Measurements from ENCODE around the gene CYP27B1.

Gene CYP27B1

DNA sequence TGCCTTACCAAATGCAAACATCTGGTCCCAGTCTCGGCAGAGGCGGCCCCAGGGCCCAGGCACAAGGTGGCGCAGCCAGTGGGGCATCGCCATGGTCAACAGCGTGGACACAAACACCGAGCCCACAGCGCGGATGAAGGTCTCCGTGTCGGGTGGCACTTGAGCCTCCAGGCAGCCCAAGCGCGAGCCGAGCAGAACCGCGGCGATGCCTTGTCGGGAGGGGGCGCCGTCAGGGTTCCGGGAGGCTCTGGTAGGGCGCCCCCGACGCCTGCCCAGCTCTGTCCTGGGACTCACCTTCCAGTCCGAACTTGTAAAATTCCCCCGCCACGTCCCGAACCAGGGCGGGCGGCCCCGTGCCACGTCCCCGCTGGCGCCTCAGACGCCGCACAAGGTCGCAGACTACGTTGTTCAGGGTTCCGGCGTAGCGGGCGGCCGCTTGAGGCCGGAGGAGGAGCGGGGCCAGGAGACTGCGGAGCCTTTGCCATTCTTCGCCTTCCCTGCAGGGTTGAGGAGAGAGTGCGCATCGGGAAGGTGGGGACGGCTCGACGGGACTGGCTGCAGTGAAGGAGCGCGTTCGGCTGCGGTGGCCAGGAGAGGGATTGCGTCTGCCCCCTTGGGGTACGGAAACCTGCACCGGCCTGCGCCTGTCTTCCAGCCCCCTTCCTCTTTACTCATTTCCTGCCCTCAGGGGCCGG, 1.7 kb downstream of the CYP27B1 start:
- DNase-seq: peak; percentile 32

- no peak for DNase-seq
These were observed 2.2 kb downstream of the CYP27B1 start for GRCh38 chr12:57764662-57765002.

DNA sequence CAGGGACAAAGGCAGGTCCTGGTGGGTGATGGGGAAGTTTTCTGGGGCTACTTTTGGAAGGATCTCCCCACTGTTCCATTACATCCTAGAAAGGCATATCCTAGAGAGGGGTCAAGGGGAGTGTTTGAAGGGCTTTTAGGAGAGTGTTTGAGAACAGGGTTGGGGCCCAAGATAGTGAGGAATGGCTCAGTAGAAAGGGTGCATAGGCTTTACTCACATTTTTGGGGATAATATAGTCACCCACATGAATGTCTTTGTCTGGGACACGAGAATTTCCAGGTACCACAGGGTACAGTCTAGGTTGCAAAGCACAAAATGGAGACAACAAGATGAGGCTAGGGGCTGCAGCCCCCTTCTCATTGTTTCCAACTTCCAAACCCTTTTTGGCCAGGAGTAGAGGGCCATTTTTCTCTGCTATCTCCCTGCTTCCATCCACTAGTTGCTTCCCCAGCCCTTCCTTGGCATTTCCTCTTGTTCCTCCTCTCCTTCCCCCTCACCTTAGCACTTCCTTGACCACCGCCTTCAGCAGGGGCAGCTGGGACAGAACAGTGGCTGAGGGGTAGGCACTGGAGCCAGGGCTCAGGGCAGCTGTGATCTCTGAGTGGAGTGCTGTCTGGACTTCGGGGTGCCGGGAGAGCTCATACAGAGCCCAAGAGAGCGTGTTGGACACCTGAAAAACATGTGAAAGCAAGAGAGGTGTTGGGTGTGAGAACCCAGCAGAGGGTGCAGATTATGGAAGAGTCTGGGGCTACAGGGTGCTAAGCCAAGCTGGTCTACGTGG, 2.8 kb downstream of the CYP27B1 start:
- no peak for DNase-seq

GRCh38 chr12:57762463-57762862, 4.4 kb downstream of the CYP27B1 start:
- DNase-seq: no peak

- DNase-seq: no peak
These were observed 5.4 kb downstream of the CYP27B1 start for GRCh38 chr12:57761391-57761998.

- no peak for DNase-seq
These were observed 6.4 kb downstream of the CYP27B1 start for GRCh38 chr12:57760347-57760982.

- DNase-seq: no peak
These were observed 7.4 kb downstream of the CYP27B1 start for GRCh38 chr12:57759360-57759980.

DNA sequence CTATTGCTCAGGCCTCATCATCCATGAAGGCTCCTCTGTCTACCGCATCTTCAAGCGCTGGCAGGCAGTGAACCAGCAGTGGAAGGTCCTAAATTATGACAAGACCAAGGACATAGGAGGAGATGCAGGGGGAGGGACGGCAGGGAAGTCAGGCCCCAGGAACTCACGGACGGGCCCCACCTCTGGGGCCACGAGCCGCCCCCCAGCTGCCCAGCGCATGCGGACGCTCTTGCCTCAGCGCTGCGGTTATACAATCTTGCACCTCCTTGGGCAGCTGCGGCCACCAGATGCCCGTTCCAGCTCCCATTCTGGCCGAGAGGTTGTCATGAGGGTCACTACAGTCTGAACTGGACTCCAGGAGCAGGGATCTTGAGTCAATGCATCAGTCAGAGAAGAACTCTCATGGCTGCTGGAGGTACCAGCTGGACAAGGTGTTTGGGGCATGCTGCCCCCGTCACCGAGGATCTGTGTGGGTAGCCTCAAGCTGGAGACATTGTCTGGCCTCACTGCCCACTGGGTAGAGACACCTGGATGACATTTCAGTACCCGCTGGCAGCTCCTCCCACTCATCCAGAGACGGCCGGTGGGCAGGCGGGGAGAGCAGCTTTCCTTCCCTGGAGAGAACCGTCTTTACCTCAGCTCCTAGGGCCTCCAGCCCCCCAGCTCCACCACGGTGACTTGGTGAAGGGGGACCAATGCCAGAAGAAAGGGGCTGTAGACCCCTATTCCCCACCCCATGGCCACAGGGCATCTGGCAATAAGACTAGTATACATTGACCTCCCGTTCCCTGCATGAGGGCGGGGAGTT, 8.1 kb downstream of the CYP27B1 start:
- DNase-seq: no peak

DNA sequence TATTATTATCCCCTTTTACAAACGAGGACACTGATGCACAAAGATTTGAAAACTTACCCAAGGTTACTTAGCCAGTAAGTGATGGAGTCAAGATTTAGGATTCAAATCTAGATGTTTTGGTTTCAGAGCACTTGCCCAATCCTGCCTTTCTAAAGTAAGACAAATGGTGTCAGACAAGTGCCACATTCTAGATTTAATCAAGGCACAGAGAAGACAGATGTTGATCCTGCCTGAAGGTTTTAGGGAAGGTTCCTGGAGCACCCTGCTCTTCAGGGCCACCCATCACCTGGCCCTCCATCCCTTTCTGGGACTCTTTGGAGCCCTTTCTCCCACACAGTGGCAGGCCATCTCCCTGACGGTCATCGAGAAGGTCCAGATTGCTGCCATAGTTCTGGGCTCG, 9.1 kb downstream of the CYP27B1 start:
- DNase-seq: no peak

- DNase-seq: peak; percentile 38
These were observed 10.2 kb downstream of the CYP27B1 start for GRCh38 chr12:57756406-57757341.

DNA sequence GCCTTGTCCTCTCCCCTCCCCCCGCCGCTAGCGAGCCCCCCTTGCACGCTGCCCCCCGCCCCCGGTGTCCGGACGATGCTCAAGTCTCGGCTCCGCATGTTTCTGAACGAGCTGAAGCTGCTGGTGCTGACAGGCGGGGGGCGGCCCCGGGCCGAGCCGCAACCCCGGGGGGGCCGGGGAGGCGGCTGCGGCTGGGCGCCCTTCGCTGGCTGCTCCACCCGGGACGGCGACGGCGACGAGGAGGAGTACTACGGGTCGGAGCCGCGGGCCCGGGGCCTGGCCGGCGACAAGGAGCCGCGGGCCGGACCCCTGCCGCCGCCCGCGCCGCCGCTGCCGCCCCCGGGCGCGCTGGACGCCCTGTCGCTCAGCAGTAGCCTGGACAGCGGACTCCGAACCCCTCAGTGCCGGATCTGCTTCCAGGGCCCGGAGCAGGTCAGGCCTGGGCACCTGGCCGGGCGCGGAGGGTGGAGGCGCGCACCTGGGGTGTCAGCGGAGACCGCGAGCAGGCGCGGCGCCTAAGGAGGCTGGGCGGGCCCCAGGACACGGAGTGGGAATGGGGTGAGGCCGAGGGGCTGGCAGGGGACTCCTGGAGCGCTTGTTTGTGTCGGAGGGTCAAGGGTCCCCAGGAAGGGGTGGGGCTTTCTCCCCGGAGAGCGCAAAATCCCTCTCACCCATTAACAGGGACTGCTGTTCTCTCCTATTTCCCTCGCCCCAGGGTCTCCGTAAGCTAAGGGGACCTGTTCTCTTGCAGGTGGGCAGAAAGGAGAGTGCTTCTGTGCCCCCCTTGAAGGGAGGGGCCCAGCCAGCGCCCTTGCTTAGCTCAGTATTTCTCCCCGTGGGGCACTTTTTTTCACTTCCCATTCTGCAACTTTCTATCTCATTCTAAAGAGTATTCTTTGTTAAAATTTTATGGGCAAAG, 11.2 kb downstream of the CYP27B1 start:
- no peak for DNase-seq

DNA sequence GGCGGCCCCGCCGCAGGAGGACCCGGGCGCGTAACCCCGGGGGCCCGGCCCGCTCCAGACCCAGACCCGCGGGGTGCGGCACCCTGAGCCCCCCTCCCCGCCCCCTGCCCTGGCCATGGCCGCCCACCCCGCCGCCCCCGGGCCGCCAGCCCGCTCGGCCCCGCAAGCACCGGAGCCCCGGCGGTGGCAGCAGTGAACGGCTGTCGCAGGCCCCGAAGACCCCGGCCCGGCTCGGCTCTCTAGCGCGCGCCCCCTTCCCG, 11.8 kb downstream of the CYP27B1 start:
- no peak for DNase-seq

- no peak for DNase-seq
These were observed 12.3 kb downstream of the CYP27B1 start, which contains the start of gene MARCHF9 for GRCh38 chr12:57754411-57755193. MARCHF9 (plus strand) TSS chr12:57755103; CDS start chr12:57755529, 426 bp downstream.

GRCh38 chr12:57753756-57754337, 13.0 kb downstream of the CYP27B1 start:
- DNase-seq: no peak

DNA sequence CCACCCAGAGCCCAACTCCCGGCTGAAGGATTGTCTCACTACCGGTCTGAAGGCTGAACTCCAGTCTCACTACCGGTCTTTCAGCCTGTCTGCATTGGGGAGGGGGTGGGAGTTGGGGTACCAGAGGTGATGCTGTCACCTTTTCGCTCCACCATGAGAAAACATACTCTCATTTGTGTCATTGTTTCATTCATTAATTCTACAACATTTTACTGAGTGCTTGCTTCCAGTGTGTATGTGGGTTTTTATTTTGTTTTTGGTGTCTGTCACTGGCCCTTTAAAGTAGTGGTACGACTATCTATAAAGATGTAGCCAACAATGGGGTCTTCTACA, 14.2 kb downstream of the CYP27B1 start:
- no peak for DNase-seq

DNA sequence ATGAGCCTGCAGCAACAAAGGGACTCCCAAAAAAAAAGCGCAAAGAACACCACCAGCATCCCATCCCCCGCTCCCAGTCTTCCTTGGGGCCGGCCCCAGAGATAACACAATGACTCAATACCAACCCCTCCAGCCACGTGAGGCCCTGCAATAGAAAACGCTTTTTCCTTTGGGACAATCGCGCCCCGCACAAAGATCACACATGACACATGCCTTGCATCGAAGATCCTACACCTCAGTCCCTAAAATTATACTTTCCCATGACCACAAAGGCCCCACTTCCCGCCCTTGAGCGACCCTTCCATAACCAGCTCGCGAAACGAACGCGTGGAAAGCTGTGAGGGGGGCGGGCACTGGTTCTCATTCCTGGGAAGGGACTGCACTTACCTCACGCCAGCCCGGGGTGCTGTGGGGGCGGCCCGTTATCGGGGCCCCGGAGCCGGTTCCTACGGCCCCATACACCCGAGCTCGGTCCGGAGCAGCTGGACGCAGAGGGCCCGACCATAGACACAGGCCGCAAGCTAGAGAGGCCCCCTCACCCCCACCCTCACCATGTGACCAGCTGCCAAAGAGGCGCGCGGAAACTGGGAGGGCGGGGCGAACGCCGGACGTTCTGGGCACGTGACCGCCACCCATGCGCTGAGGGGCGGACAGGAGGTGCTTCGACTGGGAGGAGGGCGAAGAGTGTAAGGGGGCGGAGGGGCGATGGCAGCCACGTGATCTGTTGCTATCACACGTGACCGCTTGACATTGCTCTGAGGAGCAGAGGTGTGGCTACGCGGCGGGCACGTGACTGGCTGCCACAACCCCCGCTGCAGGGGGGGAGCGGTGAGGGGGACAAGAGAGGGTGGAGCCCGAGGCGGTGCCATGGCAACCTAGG, 14.8 kb downstream of the CYP27B1 start, which contains the start of gene CDK4:
CDK4 (minus strand) TSS at position 523 of the 880 bp plus-strand sequence. CDS start 593 bp downstream, outside the sequence.
- DNase-seq: peak; percentile 100

DNA sequence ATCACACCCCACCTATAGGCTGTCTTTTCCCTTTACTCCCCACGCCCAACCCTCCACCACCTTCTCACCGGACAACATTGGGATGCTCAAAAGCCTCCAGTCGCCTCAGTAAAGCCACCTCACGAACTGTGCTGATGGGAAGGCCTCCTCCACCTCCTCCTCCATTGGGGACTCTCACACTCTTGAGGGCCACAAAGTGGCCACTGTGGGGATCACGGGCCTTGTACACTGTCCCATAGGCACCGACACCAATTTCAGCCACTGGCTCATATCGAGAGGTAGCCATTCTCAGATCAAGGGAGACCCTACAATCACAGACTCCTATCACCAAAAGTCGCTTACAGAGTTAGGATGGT, 15.5 kb downstream of the CYP27B1 start:
- DNase-seq: no peak
